Activated naive CD4-positive, alpha-beta T cell treated with anti-CD3 and anti-CD28 coated beads for 36 hours (primary cell): ENCODE data around the gene GFOD1. TPM values are rescaled to one million over a fixed set of nuclear protein-coding genes. Genes with fewer than 3 reads are reported as not detected.

Experiments used
- CTCF ChIA-PET: fragments of 350-600 bp; sonication (Branson Sonifier 250); formaldehyde crosslinking; loops from one replicate; lab custom pipeline; 2021; ENCODE audit warnings: antibody characterized with exemption; lab: Charles Lee
- DNase-seq: peaks from one replicate; pipeline ENCODE4 v3.0.0-alpha.2; 2020
- H3K27ac Mint-ChIP-seq: one replicate; pipeline ENCODE4 v1.8.0; 2021; ENCODE audit warnings: mild to moderate bottlenecking, mixed read lengths
- H3K27me3 Mint-ChIP-seq: one replicate; pipeline ENCODE4 v1.8.0; 2021; ENCODE audit warnings: low read depth, mixed read lengths
- H3K36me3 Mint-ChIP-seq: one replicate; pipeline ENCODE4 v1.8.0; 2021; ENCODE audit warnings: low read depth, mixed read lengths
- H3K4me1 Mint-ChIP-seq: one replicate; pipeline ENCODE4 v1.8.0; 2021; ENCODE audit warnings: low read depth, mixed read lengths
- H3K4me3 Mint-ChIP-seq: one replicate; pipeline ENCODE4 v1.8.0; 2021; ENCODE audit warnings: mild to moderate bottlenecking, moderate library complexity, mixed read lengths
- H3K9me3 Mint-ChIP-seq: one replicate; pipeline ENCODE4 v1.8.0; 2021; ENCODE audit warnings: mixed read lengths
- intact Hi-C: fragments of 100-400 bp; cut with micrococcal nuclease; formaldehyde crosslinking; loops from one replicate; pipeline ENCODE4 v1.15.1; 2023
- total RNA-seq, 2 experiments: library from RNA; stranded (reverse); gene quantifications; one replicate each; pipeline ENCODE4 v1.2.3, GENCODE V29; 2021

The GFOD1 gene
- total RNA-seq, 2 experiments from 2014 or later: 3.7 to 4.2 TPM

DNA sequence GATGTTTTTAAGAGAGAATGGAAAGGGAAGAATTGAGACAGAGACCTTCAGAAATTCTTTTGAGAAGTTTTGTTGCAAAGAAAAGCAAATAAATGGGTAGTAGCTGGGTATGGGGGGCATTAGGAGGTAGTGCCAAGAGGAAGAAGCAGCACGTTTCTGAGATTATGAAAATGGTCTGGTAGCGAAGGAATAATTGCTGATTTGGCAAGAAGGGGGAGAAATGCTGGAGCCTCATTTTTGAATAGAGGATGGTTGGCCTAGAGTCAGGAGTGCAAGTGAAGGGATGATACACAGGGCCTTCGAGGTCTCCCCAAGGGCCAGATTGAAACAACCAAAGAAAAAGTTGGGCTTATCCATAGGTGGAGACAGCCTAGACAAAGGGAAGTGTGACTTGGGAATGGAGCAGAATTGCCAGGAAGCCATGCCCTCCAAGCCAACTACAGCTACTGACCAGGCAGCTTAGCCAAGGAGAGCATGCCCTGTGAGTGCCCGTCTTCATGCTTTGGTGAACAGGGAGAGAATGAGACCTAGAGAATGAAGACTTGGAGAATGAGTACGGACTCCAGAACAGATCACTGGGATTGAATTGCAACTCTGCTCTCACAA is 144.9 kb downstream of the GFOD1 start:
- H3K4me1 Mint-ChIP-seq: peaks cover 4% of the 10 kb centered on the region
- no peak overlapping the region for H3K27ac Mint-ChIP-seq
- no peaks in the 10 kb centered on the region for H3K36me3 Mint-ChIP-seq
- H3K9me3 Mint-ChIP-seq: peaks cover 9% of the 10 kb centered on the region
- H3K27me3 Mint-ChIP-seq: no peaks in the 10 kb centered on the region
- intact Hi-C loops: loop anchor here (5.0 kb wide), 1 partner anchor 375 kb away; no protein-coding TSS in a partner anchor
- CTCF ChIA-PET: interaction anchor here (0.7 to 1.3 kb wide), 2 partner anchors 14 to 220 kb away, joined by 3 read pairs; partner anchors contain the start of gene TBC1D7
- no peak overlapping the region for H3K4me3 Mint-ChIP-seq
- DNase-seq: no peak

DNA sequence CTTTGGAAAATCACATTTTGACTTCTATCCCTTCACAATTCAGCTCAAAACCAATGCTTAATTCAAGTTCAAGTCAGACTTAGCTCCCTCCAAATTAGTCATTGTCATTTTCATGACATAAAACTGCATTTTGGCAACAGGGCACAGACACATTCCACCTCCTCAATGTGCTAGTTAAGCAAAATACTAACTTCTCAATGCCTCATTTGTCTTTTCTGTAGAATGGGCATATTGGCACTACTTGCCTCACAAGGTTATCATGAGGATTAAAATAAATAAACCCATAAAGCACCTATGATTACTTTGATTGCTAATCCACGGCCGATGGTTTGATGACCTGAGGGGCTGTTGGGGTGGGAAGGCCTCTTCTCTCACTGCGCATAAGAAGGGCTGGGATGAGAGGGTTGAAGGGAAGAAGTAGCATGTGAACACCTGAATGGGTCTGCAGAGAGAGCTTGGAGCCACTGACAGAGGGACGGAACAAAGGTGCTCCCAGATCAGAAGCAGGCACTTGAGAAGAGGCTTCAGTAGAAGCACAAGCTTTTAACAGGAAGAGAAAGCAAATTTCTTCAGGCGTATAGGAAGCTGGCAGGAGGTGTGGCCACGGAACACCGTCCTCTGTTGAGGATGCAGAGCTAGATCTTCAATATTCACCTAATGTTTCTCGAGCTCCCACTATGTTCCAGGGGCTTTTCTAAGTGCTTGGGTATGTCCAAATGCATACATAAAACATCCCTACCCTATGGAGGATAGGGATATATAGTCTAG is 147.4 kb downstream of the GFOD1 start:
- Mint-ChIP-seq H3K36me3 (no peaks in the 10 kb centered on the region), H3K4me1 (peaks cover 8% of the 10 kb centered on the region), H3K27ac (no peak overlapping the region), H3K27me3 (no peaks in the 10 kb centered on the region), H3K9me3 (peaks cover 9% of the 10 kb centered on the region), H3K4me3 (no peak overlapping the region)
- intact Hi-C loops: loop anchor here (5.0 kb wide), 1 partner anchor 377 kb away; no protein-coding TSS in a partner anchor
- DNase-seq: no peak
- CTCF ChIA-PET: interaction anchor here (1.4 to 1.6 kb wide), 2 partner anchors 116 to 235 kb away, joined by 3 to 6 read pairs; no protein-coding TSS in a partner anchor

DNA sequence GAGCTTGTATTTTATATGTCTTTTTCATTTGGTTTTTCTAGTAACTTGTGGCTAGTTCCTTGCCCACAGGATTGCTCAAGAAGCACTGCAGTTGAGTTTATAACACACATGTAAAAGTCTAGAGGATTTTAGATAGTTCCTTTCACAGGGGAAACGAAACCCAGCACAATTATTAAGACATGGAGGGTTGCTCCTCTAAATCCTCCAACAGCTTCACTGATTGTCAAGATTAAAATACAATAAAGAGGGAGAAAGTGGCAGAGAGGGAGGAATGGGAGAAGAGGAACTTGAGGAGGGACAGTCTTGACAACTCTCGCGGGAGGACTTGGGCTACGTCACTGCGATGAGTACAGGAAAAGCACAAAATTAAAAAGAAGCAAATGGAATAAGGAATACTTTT is 149.4 kb downstream of the GFOD1 start:
- no peak for DNase-seq
- intact Hi-C loops: no loop called here
- Mint-ChIP-seq H3K4me3 (no peak overlapping the region), H3K36me3 (no peaks in the 10 kb centered on the region), H3K27ac (no peak overlapping the region), H3K9me3 (peaks cover 9% of the 10 kb centered on the region), H3K27me3 (no peaks in the 10 kb centered on the region), H3K4me1 (peaks cover 8% of the 10 kb centered on the region)
- CTCF ChIA-PET: interaction anchor here (0.6 to 2.4 kb wide), 14 partner anchors 8 to 729 kb away, joined by 3 to 19 read pairs (median 4); partner anchors contain the start of genes SIRT5 and TBC1D7

- Mint-ChIP-seq H3K9me3 (no peaks in the 10 kb centered on the region), H3K27ac (no peak overlapping the region), H3K36me3 (no peaks in the 10 kb centered on the region), H3K4me1 (peaks cover 8% of the 10 kb centered on the region), H3K27me3 (no peaks in the 10 kb centered on the region), H3K4me3 (no peak overlapping the region)
- CTCF ChIA-PET: interaction anchor here (0.8 to 1.8 kb wide), 5 partner anchors 8 to 238 kb away, joined by 3 to 19 read pairs (median 5); partner anchors contain the start of genes SIRT5 and TBC1D7
- intact Hi-C loops: loop anchor here (1.0 to 2.0 kb wide), 10 partner anchors 20 to 730 kb away; partner anchors contain the start of gene GFOD1
- peak; percentile 82 for DNase-seq
Observed at GRCh38 chr6:13336553-13336952, 150.8 kb downstream of the GFOD1 start.

DNA sequence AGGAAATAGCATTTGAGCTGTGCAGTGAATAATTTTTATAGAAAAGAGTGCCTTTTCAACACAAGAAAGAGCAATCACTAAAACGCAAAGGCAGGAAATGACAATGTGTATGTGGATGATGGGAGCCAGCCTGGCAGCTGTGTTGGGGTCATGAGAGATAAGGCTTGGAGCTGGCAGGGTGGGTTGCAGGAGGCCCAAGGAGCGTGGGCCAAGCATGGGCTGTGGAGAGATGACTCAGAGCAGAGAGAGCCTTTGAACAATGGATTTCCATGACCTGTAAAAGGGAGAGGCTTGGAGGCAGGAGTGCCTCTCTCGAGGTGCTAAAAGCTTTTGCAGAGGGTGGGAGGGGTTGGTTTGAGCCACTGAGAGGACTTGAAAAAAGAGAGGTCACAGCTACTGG is 152.4 kb downstream of the GFOD1 start:
- Mint-ChIP-seq H3K4me3 (no peak overlapping the region), H3K36me3 (no peaks in the 10 kb centered on the region), H3K27ac (no peak overlapping the region), H3K4me1 (peaks cover 5% of the 10 kb centered on the region), H3K27me3 (no peaks in the 10 kb centered on the region), H3K9me3 (no peaks in the 10 kb centered on the region)
- intact Hi-C loops: loop anchor here (5.0 kb wide), 1 partner anchor 443 kb away; no protein-coding TSS in a partner anchor
- CTCF ChIA-PET: interaction anchor here (0.7 to 4.8 kb wide), 7 partner anchors 140 to 446 kb away, joined by 3 to 32 read pairs (median 3); partner anchors contain the start of gene SIRT5
- no peak for DNase-seq

DNA sequence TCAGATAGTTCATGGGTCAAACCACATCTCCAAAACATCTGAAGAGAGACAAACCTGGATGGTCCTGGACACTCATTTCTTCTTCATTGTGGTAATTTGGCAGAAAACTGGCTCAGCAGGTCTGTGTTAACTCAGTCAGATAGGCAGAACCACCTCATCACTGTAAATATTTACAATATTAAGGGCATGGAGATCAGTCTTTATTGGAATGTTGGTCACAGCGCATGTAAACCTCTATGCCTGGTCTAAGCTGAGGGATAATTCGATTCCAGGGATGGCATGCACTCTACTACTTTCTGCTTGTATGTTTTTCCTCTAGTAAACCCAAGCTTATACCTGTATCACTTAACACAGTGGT is 155.1 kb downstream of the GFOD1 start:
- Mint-ChIP-seq H3K4me3 (no peak overlapping the region), H3K27me3 (no peaks in the 10 kb centered on the region), H3K27ac (no peak overlapping the region), H3K9me3 (no peaks in the 10 kb centered on the region), H3K36me3 (no peaks in the 10 kb centered on the region), H3K4me1 (peaks cover 13% of the 10 kb centered on the region)
- no peak for DNase-seq
- CTCF ChIA-PET: interaction anchor here (1.0 to 4.8 kb wide), 10 partner anchors 9 to 735 kb away, joined by 3 to 32 read pairs (median 4); partner anchors contain the start of genes NOL7 and SIRT5
- intact Hi-C loops: loop anchor here (5.0 kb wide), 1 partner anchor 440 kb away; no protein-coding TSS in a partner anchor

GRCh38 chr6:13331516-13332348 is 155.7 kb downstream of the GFOD1 start:
- no peak for DNase-seq
- H3K27ac Mint-ChIP-seq: no peak overlapping the region

GRCh38 chr6:13328875-13329183 is 158.6 kb downstream of the GFOD1 start:
- Mint-ChIP-seq H3K36me3 (peaks cover 16% of the 10 kb centered on the region), H3K4me3 (peak overlapping the region; percentile 95), H3K9me3 (no peaks in the 10 kb centered on the region), H3K27me3 (no peaks in the 10 kb centered on the region), H3K27ac (peak overlapping the region; percentile 93), H3K4me1 (peaks cover 18% of the 10 kb centered on the region)
- CTCF ChIA-PET: interaction anchor here (0.6 to 2.9 kb wide), 9 partner anchors 9 to 793 kb away, joined by 3 to 17 read pairs (median 3); partner anchors contain the start of gene SIRT5
- intact Hi-C loops: loop anchor here (1.0 to 5.0 kb wide), 7 partner anchors 26 to 485 kb away; partner anchors contain the start of gene MCUR1
- no peak for DNase-seq

More at GRCh38 chr6:13331516-13332348, 155.7 kb downstream of the GFOD1 start:
- H3K4me3 Mint-ChIP-seq: no peak overlapping the region
- H3K9me3 Mint-ChIP-seq: no peaks in the 10 kb centered on the region
- no peaks in the 10 kb centered on the region for H3K27me3 Mint-ChIP-seq
- H3K4me1 Mint-ChIP-seq: peaks cover 16% of the 10 kb centered on the region
- CTCF ChIA-PET: interaction anchor here (0.6 to 4.8 kb wide), 16 partner anchors 10 to 1273 kb away, joined by 3 to 32 read pairs (median 4); partner anchors contain the start of genes NOL7 and SIRT5
- no peaks in the 10 kb centered on the region for H3K36me3 Mint-ChIP-seq
- intact Hi-C loops: loop anchor here (1.0 to 5.0 kb wide), 4 partner anchors 136 to 693 kb away; no protein-coding TSS in a partner anchor

DNA sequence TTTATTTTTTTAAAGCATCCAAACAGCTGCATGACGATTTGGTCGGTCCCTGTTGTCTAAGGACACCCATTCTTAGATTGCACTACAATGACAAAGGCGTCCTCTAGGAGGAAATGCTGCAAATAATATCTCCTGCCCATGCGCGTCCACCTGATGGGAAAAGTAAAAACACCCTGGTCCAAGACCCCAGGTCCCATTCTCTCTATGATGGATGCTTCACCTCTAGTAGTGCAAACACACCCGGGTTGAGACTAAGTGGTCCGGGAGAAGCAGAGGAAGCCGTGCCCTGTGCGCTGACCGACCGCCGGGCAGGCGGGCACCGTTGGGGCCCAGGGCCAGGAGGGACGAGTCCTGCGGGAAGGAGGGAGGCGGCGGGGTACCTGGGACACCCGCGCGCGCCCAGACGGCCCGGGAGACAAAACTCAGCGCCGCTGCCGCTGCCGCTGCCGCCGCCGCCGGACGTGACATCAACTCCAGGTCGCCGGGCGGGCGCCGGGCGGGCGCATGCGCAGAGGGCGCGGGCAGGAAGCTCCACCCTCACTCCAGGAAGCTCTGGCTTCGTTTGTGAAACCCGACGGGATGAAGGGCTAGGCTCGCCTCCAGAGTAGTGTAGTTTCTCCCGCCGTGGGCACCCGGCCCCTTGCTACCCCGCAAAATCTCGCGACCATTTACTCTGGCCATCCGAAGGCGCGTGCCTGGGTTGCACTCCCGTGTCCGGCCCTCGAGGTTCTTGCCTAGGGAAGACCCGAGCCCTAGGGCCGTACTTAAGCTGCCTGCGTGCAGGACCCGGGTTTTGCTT is 159.1 kb downstream of the GFOD1 start, which contains the start of gene TBC1D7:
Gene TBC1D7 (minus strand): TSS at position 462 of the 799 bp plus-strand sequence. CDS start 1,639 bp downstream, outside the sequence.
- Mint-ChIP-seq H3K27ac (peak within 1 kb of the TSS; percentile 93), H3K27me3 (no peaks in the 10 kb centered on the region), H3K4me1 (peaks cover 18% of the 10 kb centered on the region), H3K9me3 (no peaks in the 10 kb centered on the region), H3K4me3 (peak within 1 kb of the TSS; percentile 95), H3K36me3 (peaks cover 20% of the 10 kb centered on the region)
- peak; percentile 94 for DNase-seq
- CTCF ChIA-PET: interaction anchor here (0.7 to 2.9 kb wide), 10 partner anchors 9 to 794 kb away, joined by 3 to 17 read pairs (median 3); partner anchors contain the start of gene SIRT5
- intact Hi-C loops: loop anchor here (1.0 to 5.0 kb wide), 7 partner anchors 25 to 486 kb away; partner anchors contain the start of gene MCUR1

DNA sequence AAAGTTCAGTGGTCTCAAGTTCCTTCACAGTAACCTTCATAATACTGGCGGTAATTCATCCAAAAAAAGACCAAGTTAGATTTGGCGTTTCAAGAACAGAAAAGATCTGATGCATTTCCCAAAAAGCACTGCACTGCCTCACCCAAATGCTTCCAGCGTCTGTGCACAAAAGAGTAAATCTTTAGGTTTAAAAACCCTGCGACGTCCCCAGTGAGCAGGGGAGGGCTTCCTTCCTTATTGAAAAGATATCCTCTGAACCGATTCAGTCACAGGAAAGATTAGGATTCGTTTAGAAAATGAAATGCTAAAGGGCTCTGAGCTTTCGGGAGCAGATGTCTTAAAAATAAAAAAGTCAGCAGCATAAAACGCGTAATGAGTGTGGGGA is 159.7 kb downstream of the GFOD1 start:
- Mint-ChIP-seq H3K27me3 (no peaks in the 10 kb centered on the region), H3K4me1 (peaks cover 18% of the 10 kb centered on the region), H3K27ac (peak overlapping the region; percentile 93), H3K4me3 (peak overlapping the region; percentile 95), H3K9me3 (no peaks in the 10 kb centered on the region), H3K36me3 (peaks cover 20% of the 10 kb centered on the region)
- CTCF ChIA-PET: interaction anchor here (0.6 to 2.9 kb wide), 7 partner anchors 19 to 690 kb away, joined by 3 to 17 read pairs (median 3); partner anchors contain the start of gene SIRT5
- peak; percentile 20 for DNase-seq
- intact Hi-C loops: loop anchor here (1.0 to 5.0 kb wide), 7 partner anchors 24 to 487 kb away; partner anchors contain the start of gene MCUR1
